Measurements from ENCODE around the gene EIPR1.

- TF ChIP-seq CTCF (IDR thresholded peaks at IDR 0.05; ENCODE audit: extremely low read depth in 1 of 2, insufficient read depth in 1 of 2, low read depth in 1 of 2, low read length in 2 of 2): no peak
- no peak for TF ChIP-seq POLR2AphosphoS5 (IDR thresholded peaks at IDR 0.05; ENCODE audit: insufficient read depth, low read depth, low read length)
Measured at GRCh38 chr2:3409627-3410170, 32.1 kb upstream of the EIPR1 start.
